NCI-H2227 treated with DMSO at 0.1 percent for 48 hours (cell line): ENCODE measurements around the gene DIS3L2.
A peak's percentile ranks its signal among the peaks of the same experiment; 100 is the strongest.

Source experiments
- DNase-seq: peaks from one replicate; lab custom pipeline; 2025; lab: John Stamatoyannopoulos, UW

Gene DIS3L2

GRCh38 chr2:232184346-232184745 is 222.8 kb downstream of the DIS3L2 start:
- no peak for DNase-seq

GRCh38 chr2:232190796-232191195 is 229.3 kb downstream of the DIS3L2 start:
- no peak for DNase-seq

- no peak for DNase-seq
Measured at GRCh38 chr2:232195487-232195886, 234.0 kb downstream of the DIS3L2 start.

GRCh38 chr2:232196802-232197201 is 235.3 kb downstream of the DIS3L2 start:
- DNase-seq, result no peak

- DNase-seq, result no peak
Measured at GRCh38 chr2:232200195-232200594, 238.7 kb downstream of the DIS3L2 start.

GRCh38 chr2:232203166-232203891 is 241.8 kb downstream of the DIS3L2 start:
- no peak for DNase-seq

GRCh38 chr2:232203936-232204335 is 242.4 kb downstream of the DIS3L2 start:
- no peak for DNase-seq

GRCh38 chr2:232204457-232204931 is 243.0 kb downstream of the DIS3L2 start:
- DNase-seq, result peak; percentile 6

GRCh38 chr2:232207174-232207573 is 245.7 kb downstream of the DIS3L2 start:
- DNase-seq, result no peak

- no peak for DNase-seq
Measured at GRCh38 chr2:232210306-232210705, 248.8 kb downstream of the DIS3L2 start.

- DNase-seq, result no peak
Measured at GRCh38 chr2:232211743-232212686, 250.5 kb downstream of the DIS3L2 start.

GRCh38 chr2:232213176-232213575 is 251.7 kb downstream of the DIS3L2 start:
- DNase-seq, result no peak

GRCh38 chr2:232214053-232214452 is 252.5 kb downstream of the DIS3L2 start:
- no peak for DNase-seq

GRCh38 chr2:232216028-232216427 is 254.5 kb downstream of the DIS3L2 start:
- no peak for DNase-seq

GRCh38 chr2:232218778-232219495 is 257.4 kb downstream of the DIS3L2 start:
- DNase-seq, result no peak

GRCh38 chr2:232219496-232219870 is 258.0 kb downstream of the DIS3L2 start:
- no peak for DNase-seq

- no peak for DNase-seq
Measured at GRCh38 chr2:232219932-232220331, 258.4 kb downstream of the DIS3L2 start.

GRCh38 chr2:232225429-232225828 is 263.9 kb downstream of the DIS3L2 start:
- DNase-seq, result no peak

- DNase-seq, result no peak
Measured at GRCh38 chr2:232225895-232226294, 264.4 kb downstream of the DIS3L2 start.

GRCh38 chr2:232228332-232228731 is 266.8 kb downstream of the DIS3L2 start:
- no peak for DNase-seq

GRCh38 chr2:232228971-232229894 is 267.7 kb downstream of the DIS3L2 start:
- no peak for DNase-seq
